Calu3 (cell line): ENCODE results near the gene ZFP3. TPM values are rescaled to one million over a fixed set of nuclear protein-coding genes. Genes with fewer than 3 reads are reported as not detected.
"Not testable (repeated sequence)": the region's sequence is repeated elsewhere in the genome, so short reads cannot be mapped to it uniquely, and the experiment has no call there.

Experiments
- BruUV-seq: library from RNA; stranded (reverse); fragments of 400-500 nt; replicated peaks from 2 replicates; lab custom pipeline; 2021; lab: Mats Ljungman, UMichigan
- CTCF ChIA-PET: fragments of 300-600 bp; sonication (Branson Sonifier 250); formaldehyde crosslinking; loops from one replicate; lab custom pipeline; 2022; ENCODE audit warnings: antibody characterized with exemption; lab: Charles Lee
- DNase-seq: peaks from one replicate; pipeline ENCODE4 v3.0.0; 2022
- H3K27ac Mint-ChIP-seq: one replicate; pipeline ENCODE4 v1.8.0; 2022; ENCODE audit warnings: mixed read lengths; ENCODE audit not compliant: unreplicated experiment
- H3K27me3 Mint-ChIP-seq: one replicate; pipeline ENCODE4 v1.8.0; 2022; ENCODE audit warnings: mixed read lengths; ENCODE audit not compliant: unreplicated experiment
- H3K36me3 Mint-ChIP-seq: one replicate; pipeline ENCODE4 v1.8.0; 2022; ENCODE audit warnings: mild to moderate bottlenecking, moderate library complexity, mixed read lengths; ENCODE audit not compliant: insufficient read depth, unreplicated experiment
- H3K4me1 Mint-ChIP-seq: one replicate; pipeline ENCODE4 v1.8.0; 2022; ENCODE audit warnings: mild to moderate bottlenecking, low read depth, mixed read lengths; ENCODE audit not compliant: unreplicated experiment
- H3K4me3 Mint-ChIP-seq: one replicate; pipeline ENCODE4 v1.8.0; 2022; ENCODE audit warnings: mild to moderate bottlenecking, low read depth, moderate library complexity, mixed read lengths; ENCODE audit not compliant: unreplicated experiment
- H3K9me3 Mint-ChIP-seq: one replicate; pipeline ENCODE4 v1.8.0; 2022; ENCODE audit warnings: low read depth, mixed read lengths; ENCODE audit not compliant: unreplicated experiment
- CTCF ChIP-seq: fragments of 200-600 bp; IDR thresholded peaks from one replicate; pipeline ENCODE4 v1.8.0; 2022; ENCODE audit warnings: antibody characterized with exemption; ENCODE audit not compliant: unreplicated experiment
- intact Hi-C: fragments of 100-400 bp; cut with micrococcal nuclease; formaldehyde crosslinking; loops from one replicate; pipeline ENCODE4 v1.10.0; 2022; ENCODE audit not compliant: unreplicated experiment
- total RNA-seq: library from RNA; stranded (reverse); gene quantifications from 2 replicates; pipeline ENCODE4 v1.2.3, GENCODE V29; 2022

The ZFP3 gene
- total RNA-seq, 1 experiment from 2014 or later, result not detected

- no peaks in the 10 kb centered on the region for H3K9me3 Mint-ChIP-seq
- H3K36me3 Mint-ChIP-seq, result peaks cover 5% of the 10 kb centered on the region
- intact Hi-C loops, result no loop called here
- BruUV-seq, result no TSS peak
- no peak overlapping the region for H3K4me3 Mint-ChIP-seq
- CTCF ChIA-PET, result no interaction called here
- H3K4me1 Mint-ChIP-seq, result no peaks in the 10 kb centered on the region
- peaks cover 58% of the 10 kb centered on the region for H3K27me3 Mint-ChIP-seq
- no peak for TF ChIP-seq CTCF
- no peak for DNase-seq
- no peak overlapping the region for H3K27ac Mint-ChIP-seq
Measured at GRCh38 chr17:5126719-5127488, 48.6 kb downstream of the ZFP3 start.

GRCh38 chr17:5127910-5128309, 49.6 kb downstream of the ZFP3 start:
- CTCF ChIA-PET, result interaction anchor here (0.6 kb wide), 1 partner anchor 86 kb away, joined by 4 read pairs; no protein-coding TSS in a partner anchor
- BruUV-seq, result no TSS peak
- Mint-ChIP-seq H3K9me3 (no peaks in the 10 kb centered on the region), H3K27me3 (peaks cover 51% of the 10 kb centered on the region), H3K4me3 (no peak overlapping the region), H3K27ac (no peak overlapping the region), H3K4me1 (no peaks in the 10 kb centered on the region), H3K36me3 (no peaks in the 10 kb centered on the region)
- TF ChIP-seq CTCF, result no peak
- no peak for DNase-seq
- intact Hi-C loops, result no loop called here

- H3K27ac Mint-ChIP-seq, intact Hi-C loops, H3K4me1 Mint-ChIP-seq, H3K36me3 Mint-ChIP-seq, DNase-seq, H3K9me3 Mint-ChIP-seq, H3K4me3 Mint-ChIP-seq, BruUV-seq: not testable (repeated sequence)
- peaks cover 51% of the 10 kb centered on the region for H3K27me3 Mint-ChIP-seq
- CTCF ChIA-PET, result interaction anchor here (0.6 kb wide), 1 partner anchor 86 kb away, joined by 4 read pairs; no protein-coding TSS in a partner anchor
Measured at GRCh38 chr17:5128387-5128786, 50.1 kb downstream of the ZFP3 start.

GRCh38 chr17:5128905-5129535, 50.8 kb downstream of the ZFP3 start:
- H3K4me3 Mint-ChIP-seq, result no peak overlapping the region
- no peaks in the 10 kb centered on the region for H3K36me3 Mint-ChIP-seq
- peaks cover 47% of the 10 kb centered on the region for H3K27me3 Mint-ChIP-seq
- CTCF ChIA-PET, result no interaction called here
- no TSS peak for BruUV-seq
- DNase-seq, result no peak
- no peaks in the 10 kb centered on the region for H3K9me3 Mint-ChIP-seq
- H3K27ac Mint-ChIP-seq, result no peak overlapping the region
- intact Hi-C loops, result no loop called here
- TF ChIP-seq CTCF, result no peak
- no peaks in the 10 kb centered on the region for H3K4me1 Mint-ChIP-seq

GRCh38 chr17:5129770-5130169, 51.5 kb downstream of the ZFP3 start:
- intact Hi-C loops, H3K27ac Mint-ChIP-seq, CTCF ChIA-PET, H3K4me1 Mint-ChIP-seq, H3K9me3 Mint-ChIP-seq, H3K36me3 Mint-ChIP-seq, BruUV-seq, DNase-seq, H3K4me3 Mint-ChIP-seq: not testable (repeated sequence)
- H3K27me3 Mint-ChIP-seq, result peaks cover 40% of the 10 kb centered on the region

GRCh38 chr17:5130261-5130660, 52.0 kb downstream of the ZFP3 start:
- H3K36me3 Mint-ChIP-seq, H3K4me1 Mint-ChIP-seq, BruUV-seq, H3K9me3 Mint-ChIP-seq, DNase-seq, intact Hi-C loops, H3K4me3 Mint-ChIP-seq, CTCF ChIA-PET, H3K27ac Mint-ChIP-seq: not testable (repeated sequence)
- H3K27me3 Mint-ChIP-seq, result peaks cover 37% of the 10 kb centered on the region

GRCh38 chr17:5130687-5131086, 52.4 kb downstream of the ZFP3 start:
- H3K4me3 Mint-ChIP-seq, BruUV-seq, intact Hi-C loops, H3K27ac Mint-ChIP-seq, DNase-seq, CTCF ChIA-PET, H3K36me3 Mint-ChIP-seq, H3K4me1 Mint-ChIP-seq, H3K9me3 Mint-ChIP-seq: not testable (repeated sequence)
- H3K27me3 Mint-ChIP-seq, result peaks cover 37% of the 10 kb centered on the region
